GM06990 (cell line): ENCODE results near the gene KRT38.

Experiments
- DNase-seq: peaks from one replicate; pipeline ENCODE4 v3.0.0-alpha.2; 2011; ENCODE audit not compliant: insufficient read length; ENCODE audit errors: extremely low read depth
- H3K27me3 ChIP-seq: replicated peaks from 2 replicates; pipeline ENCODE4 v1.6.0; 2011; ENCODE audit warnings: low read length; ENCODE audit not compliant: control insufficient read depth, insufficient read depth
- H3K36me3 ChIP-seq: 2 replicates; pipeline ENCODE4 v1.5.1; 2011; ENCODE audit warnings: low read length; ENCODE audit not compliant: control insufficient read depth, insufficient read depth
- H3K4me3 ChIP-seq: replicated peaks from 2 replicates; pipeline ENCODE4 v1.5.1; 2011; ENCODE audit warnings: low read depth, mild to moderate bottlenecking, control low read depth, low read length
- TF ChIP-seq, protein P1 (sequence below): IDR thresholded peaks from 2 replicates; pipeline ENCODE4 v1.5.1; 2011; ENCODE audit warnings: low read length, control low read depth, mild to moderate bottlenecking, inconsistent platforms; ENCODE audit not compliant: insufficient read depth, poor library complexity, severe bottlenecking

The KRT38 gene

GRCh38 chr17:41449008-41449407 is 8.2 kb upstream of the KRT38 start:
- Histone ChIP-seq H3K27me3 (no peaks in the 10 kb centered on the region; the same call in none of the 2 replicates), H3K4me3 (no peak overlapping the region), H3K36me3 (no peaks in the 10 kb centered on the region)
- TF ChIP-seq, protein P1, sequence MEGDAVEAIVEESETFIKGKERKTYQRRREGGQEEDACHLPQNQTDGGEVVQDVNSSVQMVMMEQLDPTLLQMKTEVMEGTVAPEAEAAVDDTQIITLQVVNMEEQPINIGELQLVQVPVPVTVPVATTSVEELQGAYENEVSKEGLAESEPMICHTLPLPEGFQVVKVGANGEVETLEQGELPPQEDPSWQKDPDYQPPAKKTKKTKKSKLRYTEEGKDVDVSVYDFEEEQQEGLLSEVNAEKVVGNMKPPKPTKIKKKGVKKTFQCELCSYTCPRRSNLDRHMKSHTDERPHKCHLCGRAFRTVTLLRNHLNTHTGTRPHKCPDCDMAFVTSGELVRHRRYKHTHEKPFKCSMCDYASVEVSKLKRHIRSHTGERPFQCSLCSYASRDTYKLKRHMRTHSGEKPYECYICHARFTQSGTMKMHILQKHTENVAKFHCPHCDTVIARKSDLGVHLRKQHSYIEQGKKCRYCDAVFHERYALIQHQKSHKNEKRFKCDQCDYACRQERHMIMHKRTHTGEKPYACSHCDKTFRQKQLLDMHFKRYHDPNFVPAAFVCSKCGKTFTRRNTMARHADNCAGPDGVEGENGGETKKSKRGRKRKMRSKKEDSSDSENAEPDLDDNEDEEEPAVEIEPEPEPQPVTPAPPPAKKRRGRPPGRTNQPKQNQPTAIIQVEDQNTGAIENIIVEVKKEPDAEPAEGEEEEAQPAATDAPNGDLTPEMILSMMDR, result no peak
- DNase-seq, result no peak

DNA sequence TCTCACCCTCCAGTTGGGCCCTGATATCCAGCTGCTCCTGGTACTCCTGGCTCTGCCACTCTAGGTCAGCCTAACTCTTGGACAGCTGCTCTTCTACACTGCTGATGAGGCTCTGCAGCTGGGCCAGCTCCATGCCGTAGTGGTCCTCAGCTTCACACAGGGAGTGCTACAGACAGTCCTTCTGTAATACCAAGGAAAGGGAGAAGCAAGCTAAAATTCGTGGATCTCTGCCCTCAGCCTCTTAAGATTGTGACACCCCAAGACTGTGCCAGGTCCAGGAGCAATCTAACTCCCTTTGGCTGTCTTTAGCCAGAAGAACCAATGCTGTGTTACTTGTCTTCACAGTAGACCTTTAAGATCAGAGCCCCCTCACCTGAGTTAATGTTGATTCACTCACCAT is 7.7 kb upstream of the KRT38 start:
- Histone ChIP-seq H3K36me3 (no peaks in the 10 kb centered on the region), H3K4me3 (no peak overlapping the region), H3K27me3 (no peaks in the 10 kb centered on the region; the same call in none of the 2 replicates)
- DNase-seq, result no peak
- TF ChIP-seq, protein P1, result no peak

DNA sequence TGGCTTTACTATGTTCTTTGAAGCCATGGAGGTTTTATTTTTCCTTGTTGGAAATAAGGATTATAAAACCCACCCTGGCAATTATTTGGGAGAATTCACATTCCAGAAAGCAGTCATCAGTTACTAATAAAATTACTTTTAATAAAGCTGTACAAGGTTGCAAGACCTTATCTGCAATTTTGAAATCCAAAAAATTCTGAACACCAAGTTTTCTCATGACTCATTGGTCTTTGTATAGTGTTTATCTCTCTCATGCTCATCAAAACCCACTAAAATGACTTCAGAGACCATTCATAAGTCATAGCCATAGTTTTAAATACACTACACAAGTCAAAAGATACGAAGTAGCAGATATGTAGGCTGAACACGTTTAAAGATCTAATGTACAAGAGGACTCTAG is 6.0 kb upstream of the KRT38 start:
- TF ChIP-seq, protein P1, result no peak
- DNase-seq, result no peak
- no peaks in the 10 kb centered on the region for H3K36me3 ChIP-seq
- H3K27me3 ChIP-seq, result no peaks in the 10 kb centered on the region; the same call in 1 of the 2 replicates
- H3K4me3 ChIP-seq, result no peak overlapping the region

- no peak for DNase-seq
- Histone ChIP-seq H3K36me3 (no peaks in the 10 kb centered on the region), H3K27me3 (no peaks in the 10 kb centered on the region; the same call in 1 of the 2 replicates), H3K4me3 (no peak overlapping the region)
- TF ChIP-seq, protein P1, result no peak
Measured at GRCh38 chr17:41444640-41445039, 3.9 kb upstream of the KRT38 start.

- DNase-seq, result no peak
- Histone ChIP-seq H3K27me3 (no peaks in the 10 kb centered on the region; the same call in 1 of the 2 replicates), H3K36me3 (no peaks in the 10 kb centered on the region), H3K4me3 (no peak overlapping the region)
- TF ChIP-seq, protein P1, result no peak
Measured at GRCh38 chr17:41444186-41444585, 3.4 kb upstream of the KRT38 start.

DNA sequence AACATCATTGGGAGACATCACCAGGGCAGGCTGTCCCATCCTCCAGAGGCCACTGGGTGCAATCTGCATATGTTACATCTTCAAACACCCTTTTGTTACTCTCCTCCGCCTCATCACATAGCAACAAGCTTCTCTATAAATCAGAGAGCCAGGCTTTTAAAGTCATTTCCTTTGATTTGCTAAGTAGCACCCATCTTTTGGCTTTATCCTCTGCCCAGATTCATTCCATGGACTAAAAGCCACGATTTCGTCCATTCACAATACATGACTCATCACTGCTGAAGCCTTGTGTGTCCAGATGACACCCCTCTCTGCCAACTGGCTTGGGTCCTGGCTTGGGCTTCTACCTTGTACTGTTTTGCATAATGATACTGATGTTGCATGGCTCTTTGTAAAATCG is 2.0 kb upstream of the KRT38 start:
- TF ChIP-seq, protein P1, result no peak
- no peaks in the 10 kb centered on the region for H3K27me3 ChIP-seq
- H3K36me3 ChIP-seq, result no peaks in the 10 kb centered on the region
- no peak overlapping the region for H3K4me3 ChIP-seq
- no peak for DNase-seq
